Urinary bladder (tissue), 4 donors: ENCODE data around the gene PARP12. TPM values are rescaled to one million over a fixed set of nuclear protein-coding genes. Genes with fewer than 3 reads are reported as not detected.

Experiments used
- DNase-seq: peaks from one replicate; pipeline ENCODE4 v3.0.0-alpha.2; 2015; ENCODE audit errors: extremely low spot score
- H3K27ac ChIP-seq: one replicate; pipeline ENCODE4 v1.5.1; 2013; ENCODE audit warnings: low read depth, mild to moderate bottlenecking, moderate library complexity
- H3K36me3 ChIP-seq: one replicate; pipeline ENCODE4 v1.6.1; 2013; ENCODE audit warnings: mild to moderate bottlenecking, moderate library complexity; ENCODE audit not compliant: insufficient read depth
- H3K4me1 ChIP-seq: one replicate; pipeline ENCODE4 v1.6.1; 2013; ENCODE audit warnings: mild to moderate bottlenecking, moderate library complexity; ENCODE audit not compliant: insufficient read depth
- H3K4me3 ChIP-seq: one replicate; pipeline ENCODE4 v1.5.1; 2013; ENCODE audit warnings: low read depth, low read length
- WGBS: extraction: QIAGEN DNeasy Blood & Tissue Kit; methylation state at CpG from one replicate; pipeline ENCODE4 v1.1.7; 2013; 5-methylcytosine and 5-hydroxymethylcytosine counted together
- polyA plus RNA-seq: library from polyadenylated mRNA; stranded (reverse); fragments of 200-250 nt; gene quantifications from one replicate; pipeline ENCODE4 v1.2.3, GENCODE V29; 2013
- total RNA-seq: library from RNA; depleted of rRNA; stranded (reverse); fragments of >200 nt; gene quantifications from one replicate; pipeline ENCODE4 v1.2.3, GENCODE V29; 2014
- donor health status: healthy with polysubstance abuse.
- donor health status: healthy.

PARP12 gene
- total and polyA plus RNA-seq, 2 donors, result 13.4 to 33.0 TPM

- no peaks in the 10 kb centered on the region for H3K36me3 ChIP-seq
- no peaks in the 10 kb centered on the region for H3K4me1 ChIP-seq
- no peak overlapping the region for H3K4me3 ChIP-seq
- H3K27ac ChIP-seq, result no peak overlapping the region
- DNase-seq, result no peak
Observed at GRCh38 chr7:140070546-140070945, 7.8 kb upstream of the PARP12 start.

GRCh38 chr7:140069298-140069949, 6.7 kb upstream of the PARP12 start:
- WGBS, result 77% methylated on average over 4 of the region's 4 CpGs
- H3K4me3 ChIP-seq, result no peak overlapping the region
- no peak for DNase-seq
- H3K36me3 ChIP-seq, result no peaks in the 10 kb centered on the region
- no peaks in the 10 kb centered on the region for H3K4me1 ChIP-seq
- no peak overlapping the region for H3K27ac ChIP-seq

DNA sequence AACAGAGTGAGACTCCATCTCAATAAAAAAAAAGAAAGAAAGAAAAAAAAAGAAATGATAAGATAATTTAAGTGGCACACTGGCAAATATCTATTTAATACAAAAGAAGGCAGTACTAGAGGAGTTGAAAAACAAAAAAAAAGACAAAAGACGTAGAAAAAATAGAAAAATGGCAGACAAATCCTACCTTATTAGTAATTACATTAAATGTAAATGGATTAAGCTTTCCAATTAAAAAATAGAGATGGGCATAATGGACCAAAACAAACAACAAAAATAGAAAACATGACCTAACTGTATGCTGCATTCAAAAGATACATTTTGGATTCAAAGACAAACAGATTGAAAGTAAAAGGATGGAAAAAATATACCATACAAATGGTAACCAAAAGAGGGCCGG, 5.3 kb upstream of the PARP12 start:
- no peaks in the 10 kb centered on the region for H3K4me1 ChIP-seq
- no peak for DNase-seq
- H3K36me3 ChIP-seq, result no peaks in the 10 kb centered on the region
- H3K4me3 ChIP-seq, result no peak overlapping the region
- 87% methylated on average over 2 of the region's 2 CpGs for WGBS
- no peak overlapping the region for H3K27ac ChIP-seq

- no peaks in the 10 kb centered on the region for H3K36me3 ChIP-seq
- H3K27ac ChIP-seq, result no peak overlapping the region
- DNase-seq, result no peak
- H3K4me3 ChIP-seq, result no peak overlapping the region
- H3K4me1 ChIP-seq, result no peaks in the 10 kb centered on the region
- 74% methylated on average over 2 of the region's 2 CpGs for WGBS
Observed at GRCh38 chr7:140067052-140067451, 4.3 kb upstream of the PARP12 start.

GRCh38 chr7:140062118-140062527, 628 bp downstream of the PARP12 start:
- peak overlapping the region; percentile 90 for H3K27ac ChIP-seq
- H3K4me1 ChIP-seq, result no peaks in the 10 kb centered on the region
- WGBS, result 26% methylated on average over 32 of the region's 32 CpGs
- peak overlapping the region; percentile 80 for H3K4me3 ChIP-seq
- DNase-seq, result no peak
- peaks cover 2% of the 10 kb centered on the region for H3K36me3 ChIP-seq

DNA sequence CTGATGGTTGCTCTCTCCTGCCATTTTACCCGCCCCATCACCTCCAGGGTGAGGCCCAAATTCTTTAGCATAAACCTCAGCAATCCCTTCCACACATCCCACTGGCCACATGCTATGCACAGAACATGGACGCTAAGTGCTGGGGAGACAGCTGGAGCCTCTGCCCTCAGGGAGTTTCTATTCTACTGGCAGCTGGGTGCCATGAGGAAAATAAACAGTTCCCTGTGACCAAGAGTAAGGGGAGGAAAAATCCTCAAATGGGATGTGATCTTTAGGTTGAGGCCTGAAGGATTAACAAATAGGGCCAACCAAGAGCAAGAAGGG, 1.2 kb downstream of the PARP12 start:
- no peaks in the 10 kb centered on the region for H3K4me1 ChIP-seq
- H3K27ac ChIP-seq, result peak overlapping the region; percentile 90
- DNase-seq, result no peak
- 96% methylated on average over 2 of the region's 2 CpGs for WGBS
- H3K36me3 ChIP-seq, result peaks cover 2% of the 10 kb centered on the region
- H3K4me3 ChIP-seq, result peak overlapping the region; percentile 80

DNA sequence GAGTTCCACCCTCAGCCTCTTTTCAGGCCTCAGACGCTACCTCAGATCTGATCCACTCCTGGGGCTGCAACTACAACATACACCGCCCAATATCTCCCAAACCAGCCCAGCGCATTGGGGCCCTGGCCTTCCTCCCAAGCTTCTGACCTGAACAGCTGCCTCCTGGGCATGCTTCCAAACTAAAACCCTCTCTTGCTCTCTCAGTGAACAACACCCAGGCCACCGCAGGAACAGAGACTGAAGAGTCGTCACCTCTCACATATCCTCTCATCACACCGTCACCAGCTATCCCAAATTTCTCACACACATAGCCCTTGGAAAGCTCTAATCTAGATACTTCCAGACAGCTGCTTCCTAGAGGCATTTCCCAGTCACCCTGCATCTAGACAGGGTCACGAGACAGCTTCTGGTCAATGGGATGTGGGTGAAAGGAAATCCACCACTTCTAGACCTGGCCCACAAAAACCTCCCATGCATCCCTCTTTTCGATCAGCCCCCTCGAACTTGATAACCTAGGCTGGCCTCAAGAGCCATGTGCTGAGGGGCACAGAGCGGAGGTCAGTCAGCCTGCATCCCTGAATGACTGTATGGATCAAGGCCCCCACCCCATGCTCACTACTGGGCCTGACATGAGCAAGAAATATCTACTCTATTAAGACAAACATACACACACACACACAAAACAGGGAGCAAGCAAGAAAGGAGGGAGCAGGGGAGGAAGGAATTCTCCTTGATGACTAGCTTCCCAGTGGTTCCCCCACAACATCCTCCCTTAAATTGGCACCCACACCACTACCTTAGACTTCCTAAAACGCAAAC, 1.8 kb downstream of the PARP12 start:
- Histone ChIP-seq H3K36me3 (peaks cover 2% of the 10 kb centered on the region), H3K27ac (peak overlapping the region; percentile 40), H3K4me3 (no peak overlapping the region), H3K4me1 (no peaks in the 10 kb centered on the region)
- 65% methylated on average over 11 of the region's 11 CpGs for WGBS
- DNase-seq, result no peak

DNA sequence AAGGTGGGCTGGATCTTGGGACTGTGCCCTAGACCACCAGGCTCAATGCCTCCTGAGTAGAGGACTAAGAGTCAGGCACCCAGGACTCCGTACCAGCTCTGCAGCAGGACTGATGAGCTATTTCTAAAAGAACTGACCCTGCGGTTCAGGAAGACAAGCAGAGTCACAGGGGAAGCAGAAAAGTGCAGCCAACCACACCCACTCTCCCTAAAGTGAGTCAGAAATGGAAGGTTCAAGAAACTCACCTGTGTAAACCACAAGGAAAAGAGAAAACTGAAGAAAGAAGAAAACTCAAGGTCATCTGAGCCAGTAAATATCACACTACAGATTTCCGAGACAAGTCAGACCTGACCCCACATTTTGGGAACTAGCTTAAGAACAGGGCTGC, 2.5 kb downstream of the PARP12 start:
- Histone ChIP-seq H3K36me3 (peaks cover 2% of the 10 kb centered on the region), H3K4me3 (no peak overlapping the region), H3K27ac (no peak overlapping the region), H3K4me1 (no peaks in the 10 kb centered on the region)
- no peak for DNase-seq
- WGBS, result 81% methylated on average over 3 of the region's 3 CpGs

DNA sequence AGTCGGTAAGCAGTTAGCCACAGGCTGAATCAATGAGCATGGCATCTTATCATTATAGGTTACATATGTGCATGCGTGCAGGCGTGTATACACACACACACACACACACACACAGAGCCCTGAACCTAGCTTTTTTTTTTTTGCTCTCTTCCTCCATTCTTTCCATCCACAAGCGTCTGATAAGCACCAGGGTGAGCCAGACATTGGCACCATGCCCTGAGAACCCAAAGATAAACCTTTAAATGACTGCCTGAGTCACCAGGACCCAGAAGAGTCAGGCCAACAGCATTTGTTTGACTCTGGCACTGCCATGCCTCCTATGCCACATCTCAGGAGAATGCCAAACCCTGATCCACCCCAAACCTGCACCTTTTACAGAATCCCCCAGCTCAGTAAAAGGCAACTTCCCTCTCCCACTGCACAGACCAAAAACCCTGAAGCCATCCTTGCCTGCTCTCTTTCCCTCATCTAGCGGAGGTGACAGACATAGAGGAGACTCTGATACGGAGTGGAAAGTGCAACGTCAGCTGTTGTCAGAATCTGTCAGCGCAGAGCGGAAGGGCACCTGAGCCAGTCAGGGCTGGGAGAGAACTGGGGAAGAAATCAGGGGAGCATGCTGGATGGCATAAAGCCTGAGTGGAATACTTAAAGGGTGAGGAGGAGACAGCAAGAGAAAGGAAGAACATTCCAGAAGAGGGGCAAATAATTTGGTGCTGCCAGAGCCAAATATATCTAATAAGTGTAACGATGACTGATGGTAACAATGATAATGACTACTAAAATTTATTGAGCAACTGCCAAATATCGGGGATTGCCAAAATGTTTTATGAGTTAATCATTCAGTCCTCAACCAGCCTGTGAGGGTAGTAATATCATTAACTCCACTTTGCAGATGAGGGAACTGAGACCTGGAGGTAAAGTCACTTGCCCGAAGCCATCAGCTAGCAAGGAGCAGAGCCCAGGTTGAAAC, 3.2 kb downstream of the PARP12 start:
- 64% methylated on average over 12 of the region's 12 CpGs for WGBS
- H3K4me1 ChIP-seq, result no peaks in the 10 kb centered on the region
- peak; percentile 33 for DNase-seq
- H3K4me3 ChIP-seq, result no peak overlapping the region
- H3K27ac ChIP-seq, result no peak overlapping the region
- peaks cover 2% of the 10 kb centered on the region for H3K36me3 ChIP-seq

DNA sequence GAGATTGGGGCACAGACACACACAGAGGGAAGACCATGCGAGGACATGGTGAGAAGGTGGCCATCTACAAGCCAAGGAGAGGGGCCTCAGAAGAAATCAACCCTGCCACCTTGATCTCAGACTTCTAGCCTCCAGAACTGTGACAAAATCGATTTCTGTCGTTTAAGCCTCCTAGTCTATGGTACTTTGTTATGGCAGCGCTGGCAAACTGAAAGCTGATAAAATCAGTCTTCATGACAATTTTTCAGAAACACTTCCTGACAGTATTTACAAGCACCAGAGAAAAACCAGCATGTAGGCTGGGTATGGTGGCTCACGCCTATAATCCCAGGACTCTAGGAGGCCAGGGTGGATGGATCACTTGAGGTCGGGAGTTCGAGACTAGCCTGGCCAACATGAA, 4.2 kb downstream of the PARP12 start:
- WGBS, result 74% methylated on average over 7 of the region's 7 CpGs

GRCh38 chr7:140057143-140057535, 5.6 kb downstream of the PARP12 start:
- no peak for DNase-seq
- Histone ChIP-seq H3K27ac (no peak overlapping the region), H3K4me3 (no peak overlapping the region), H3K36me3 (peaks cover 2% of the 10 kb centered on the region), H3K4me1 (no peaks in the 10 kb centered on the region)
- 97% methylated on average over 3 of the region's 3 CpGs for WGBS

More for the DNA sequence above, 4.2 kb downstream of the PARP12 start:
- Histone ChIP-seq H3K4me1 (no peaks in the 10 kb centered on the region), H3K36me3 (peaks cover 2% of the 10 kb centered on the region), H3K4me3 (no peak overlapping the region), H3K27ac (no peak overlapping the region)
- DNase-seq, result no peak

DNA sequence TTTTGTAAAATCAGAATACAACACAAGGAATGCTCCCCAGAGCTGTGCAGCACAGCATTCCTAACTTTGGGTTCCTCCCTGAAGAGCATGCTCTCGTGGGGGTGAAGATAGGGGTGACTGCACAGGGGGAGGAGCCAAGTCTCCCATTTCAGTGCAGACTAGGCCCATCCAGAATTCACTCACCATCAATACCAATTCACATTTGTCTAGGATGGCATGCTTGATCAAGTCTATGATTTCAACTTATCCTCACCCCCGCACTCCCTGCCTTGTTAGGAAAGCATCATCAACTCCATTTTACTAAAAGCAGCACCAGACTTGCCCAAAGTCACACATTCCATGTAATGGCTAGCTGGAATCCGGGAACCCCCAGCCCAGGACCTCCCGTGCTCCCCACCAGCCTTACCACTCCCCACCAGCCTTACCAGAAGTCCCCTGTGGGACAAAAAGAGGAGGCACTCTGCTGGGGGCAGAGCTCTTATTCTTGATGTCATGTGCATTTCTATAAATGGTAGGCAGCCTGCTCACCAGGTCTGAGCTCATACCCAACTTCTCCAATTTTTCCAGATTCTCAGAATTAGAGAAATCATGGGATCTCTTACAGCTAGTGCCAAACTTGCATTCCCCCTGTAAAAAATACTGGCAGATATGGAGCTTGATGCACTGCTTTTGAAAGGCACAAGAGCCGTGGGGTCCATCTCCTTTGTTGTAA, 6.2 kb downstream of the PARP12 start:
- no peak for DNase-seq
- 95% methylated on average over 5 of the region's 5 CpGs for WGBS

DNA sequence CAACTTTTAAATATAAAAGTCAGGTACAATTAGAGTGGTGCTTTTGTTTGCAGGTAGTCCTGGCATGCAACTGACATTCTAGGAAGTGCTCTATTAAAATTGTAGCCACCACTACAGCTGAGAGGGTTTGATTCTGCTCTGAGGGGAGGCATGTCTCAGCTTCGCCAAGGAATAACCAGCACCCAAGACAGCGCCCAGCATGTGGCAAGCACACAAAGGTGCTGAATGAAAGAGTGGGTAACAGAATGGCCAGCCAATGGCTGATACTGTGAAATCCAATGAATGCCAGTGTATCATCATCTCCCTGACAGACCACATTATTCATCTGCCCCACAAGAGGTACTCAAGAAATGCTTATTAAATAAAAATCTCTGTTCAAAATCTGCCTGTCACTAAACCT, 6.9 kb downstream of the PARP12 start:
- Histone ChIP-seq H3K4me3 (no peak overlapping the region), H3K4me1 (no peaks in the 10 kb centered on the region), H3K36me3 (peaks cover 2% of the 10 kb centered on the region), H3K27ac (no peak overlapping the region)
- WGBS, result 96% methylated on average over 2 of the region's 2 CpGs
- DNase-seq, result no peak

More for the DNA sequence above, 6.2 kb downstream of the PARP12 start:
- Histone ChIP-seq H3K4me1 (no peaks in the 10 kb centered on the region), H3K27ac (no peak overlapping the region), H3K4me3 (no peak overlapping the region), H3K36me3 (peaks cover 2% of the 10 kb centered on the region)
